Panc1 (cell line): ENCODE measurements around the gene TTC9C.

ENCODE experiments used
- CTCF ChIP-seq: fragments of 450-650 bp; IDR thresholded peaks from 2 replicates; pipeline ENCODE4 v1.5.1; 2017; ENCODE audit warnings: mild to moderate bottlenecking
- POLR2AphosphoS5 ChIP-seq: IDR thresholded peaks from 2 replicates; pipeline ENCODE4 v1.6.1; 2012; ENCODE audit warnings: mild to moderate bottlenecking, low read depth, low read length, moderate library complexity
- REST ChIP-seq, 2 experiments: IDR thresholded peaks; 2 replicates each; pipeline ENCODE4 v1.6.1; 2011 to 2012; ENCODE audit warnings: low read depth in 2 of 2, control low read depth in 1 of 2, low read length in 1 of 2, mild to moderate bottlenecking in 1 of 2, moderate library complexity in 1 of 2; ENCODE audit not compliant: insufficient read depth in 1 of 2
- SIN3A ChIP-seq: IDR thresholded peaks from 2 replicates; pipeline ENCODE4 v1.6.1; 2012; ENCODE audit warnings: low read depth, mild to moderate bottlenecking, low read length, moderate library complexity, borderline replicate concordance; ENCODE audit not compliant: insufficient read depth
- TCF7L2 ChIP-seq: IDR thresholded peaks from 2 replicates; pipeline ENCODE4 v1.6.1; 2011; ENCODE audit warnings: mild to moderate bottlenecking, low read depth, low read length, inconsistent platforms

GRCh38 chr11:62705413-62705812 lies 22.9 kb upstream of the TTC9C start:
- TF ChIP-seq REST (IDR thresholded peaks at IDR 0.05; ENCODE audit: insufficient read depth in 1 of 2, low read depth in 2 of 2, low read length in 1 of 2) (no peak), CTCF (no peak), POLR2AphosphoS5 (no peak), SIN3A (no peak), TCF7L2 (no peak)
